K562 (cell line): ENCODE data around the gene COL9A3. TPM values are rescaled to one million over a fixed set of nuclear protein-coding genes. Genes with fewer than 3 reads are reported as not detected.

Source experiments
- CREB3L1 ChIP-seq: fragments of 450-650 bp; IDR thresholded peaks from 2 replicates; pipeline ENCODE4 v1.6.1; 2014; ENCODE audit warnings: low read depth, mild to moderate bottlenecking, moderate library complexity, borderline replicate concordance
- FOXA1 ChIP-seq: fragments of 450-650 bp; IDR thresholded peaks from 2 replicates; pipeline ENCODE4 v1.6.1; 2016; ENCODE audit warnings: mild to moderate bottlenecking, borderline replicate concordance
- MAFF ChIP-seq: IDR thresholded peaks from 2 replicates; pipeline ENCODE4 v1.6.1; 2012; ENCODE audit warnings: low read length, improper control_type of control experiment
- MED1 ChIP-seq: sonication (generic); formaldehyde crosslinking; IDR thresholded peaks from 2 replicates; pipeline ENCODE4 v1.8.1; 2023; ENCODE audit warnings: missing genetic modification reagents, borderline replicate concordance
- MXI1 ChIP-seq: IDR thresholded peaks from 2 replicates; pipeline ENCODE4 v1.6.1; 2011; ENCODE audit warnings: low read depth, mild to moderate bottlenecking, improper control_type of control experiment, low read length
- MYNN ChIP-seq, 2 experiments: sonication (generic); formaldehyde crosslinking in 1 of 2; IDR thresholded peaks; 2 replicates each; pipeline versions ENCODE4 v1.5.0 to v1.6.1; 2016 to 2020; ENCODE audit warnings: antibody characterized with exemption in 1 of 2, missing genetic modification reagents in 1 of 2
- NEUROD1 ChIP-seq: fragments of 150-350 bp; IDR thresholded peaks from 2 replicates; pipeline ENCODE4 v1.6.1; 2014; ENCODE audit warnings: borderline replicate concordance, low read length, low read depth; ENCODE audit not compliant: partially characterized antibody
- NKRF ChIP-seq: fragments of 450-650 bp; IDR thresholded peaks from 2 replicates; pipeline ENCODE4 v1.6.1; 2016; ENCODE audit warnings: borderline replicate concordance
- RERE ChIP-seq: sonication (generic); formaldehyde crosslinking; IDR thresholded peaks from 2 replicates; pipeline ENCODE4 v1.8.0; 2023; ENCODE audit warnings: missing genetic modification reagents, mild to moderate bottlenecking, borderline replicate concordance
- ZBTB8A ChIP-seq: fragments of 450-650 bp; IDR thresholded peaks from 2 replicates; pipeline ENCODE4 v1.6.1; 2018; ENCODE audit warnings: mild to moderate bottlenecking, moderate library complexity; ENCODE audit not compliant: partially characterized antibody
- ZNF76 ChIP-seq: fragments of 250-450 bp; sonication (Bioruptor Pico); IDR thresholded peaks from 2 replicates; pipeline ENCODE4 v1.4.0; 2020; ENCODE audit warnings: mild to moderate bottlenecking, moderate library complexity, borderline replicate concordance
- polyA plus RNA-seq, 8 experiments: library from polyadenylated mRNA; depleted of rRNA in 4 of 8; stranded (reverse) in 5 of 8; unstranded in 3 of 8; fragments of >200 nt; fragmentation: Nextera tagmentation in 2 of 8; fragmentation: Illumina TruSeq in 1 of 8; extraction: Ambion mirVana in 2 of 8; extraction: Trizol in 1 of 8; gene quantifications; 2 replicates each; pipeline versions ENCODE4 v1.2.1 to v1.2.3, GENCODE V29; 2011 to 2014; ENCODE audit warnings: inconsistent platforms in 1 of 8, missing spikeins in 1 of 8
- total RNA-seq, 7 experiments: library from RNA; depleted of rRNA in 6 of 7; stranded (reverse); fragments of >200 nt in 6 of 7; fragmentation: Illumina TruSeq in 2 of 7; extraction: Trizol in 2 of 7; gene quantifications; 2 replicates each; pipeline versions ENCODE4 v1.2.1 to v1.2.3, GENCODE V29; 2011 to 2021; ENCODE audit warnings: low replicate concordance in 1 of 7
- TF ChIP-seq, protein P1 (sequence below): IDR thresholded peaks from 2 replicates; pipeline ENCODE4 v1.6.1; 2011; ENCODE audit not compliant: insufficient read length; ENCODE audit errors: extremely low read depth
- TF ChIP-seq, protein P2 (sequence below): sonication (generic); formaldehyde crosslinking; IDR thresholded peaks from 2 replicates; pipeline ENCODE4 v1.8.1; 2023; ENCODE audit warnings: mild to moderate bottlenecking, missing genetic modification reagents

COL9A3 gene
- total and polyA plus RNA-seq, 9 of the 15 experiments (the other 6 are each of a cell fraction or from before 2014, with no cell fraction given): 0.14 to 3.6 (median 0.88) TPM; not detected in 1

GRCh38 chr20:62776035-62776691 is 40.7 kb upstream of the COL9A3 start (continued):
- TF ChIP-seq CREB3L1 (0 out of 2 replicates have a peak, but pooled peaks have one; percentile 11), NEUROD1 (no peak), RERE (CRISPR knock-in tag) (0 out of 2 replicates have a peak, but pooled peaks have one; percentile 69), MYNN (IDR thresholded peaks at IDR 0.05) (0 out of 2 replicates have a peak, but pooled peaks have one; percentile 12), MYNN (CRISPR knock-in tag; IDR thresholded peaks at IDR 0.05) (no peak), MED1 (CRISPR knock-in tag) (no peak), MXI1 (no peak), ZNF76 (CRISPR knock-in tag) (no peak), MAFF (no peak), FOXA1 (no peak), NKRF (0 out of 2 replicates have a peak, but pooled peaks have one; percentile 18), ZBTB8A (no peak)
- TF ChIP-seq, protein P1, sequence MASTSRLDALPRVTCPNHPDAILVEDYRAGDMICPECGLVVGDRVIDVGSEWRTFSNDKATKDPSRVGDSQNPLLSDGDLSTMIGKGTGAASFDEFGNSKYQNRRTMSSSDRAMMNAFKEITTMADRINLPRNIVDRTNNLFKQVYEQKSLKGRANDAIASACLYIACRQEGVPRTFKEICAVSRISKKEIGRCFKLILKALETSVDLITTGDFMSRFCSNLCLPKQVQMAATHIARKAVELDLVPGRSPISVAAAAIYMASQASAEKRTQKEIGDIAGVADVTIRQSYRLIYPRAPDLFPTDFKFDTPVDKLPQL: no peak
- TF ChIP-seq, protein P2, sequence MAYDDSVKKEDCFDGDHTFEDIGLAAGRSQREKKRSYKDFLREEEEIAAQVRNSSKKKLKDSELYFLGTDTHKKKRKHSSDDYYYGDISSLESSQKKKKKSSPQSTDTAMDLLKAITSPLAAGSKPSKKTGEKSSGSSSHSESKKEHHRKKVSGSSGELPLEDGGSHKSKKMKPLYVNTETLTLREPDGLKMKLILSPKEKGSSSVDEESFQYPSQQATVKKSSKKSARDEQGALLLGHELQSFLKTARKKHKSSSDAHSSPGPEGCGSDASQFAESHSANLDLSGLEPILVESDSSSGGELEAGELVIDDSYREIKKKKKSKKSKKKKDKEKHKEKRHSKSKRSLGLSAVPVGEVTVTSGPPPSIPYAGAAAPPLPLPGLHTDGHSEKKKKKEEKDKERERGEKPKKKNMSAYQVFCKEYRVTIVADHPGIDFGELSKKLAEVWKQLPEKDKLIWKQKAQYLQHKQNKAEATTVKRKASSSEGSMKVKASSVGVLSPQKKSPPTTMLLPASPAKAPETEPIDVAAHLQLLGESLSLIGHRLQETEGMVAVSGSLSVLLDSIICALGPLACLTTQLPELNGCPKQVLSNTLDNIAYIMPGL: 0 out of 2 replicates have a peak, but pooled peaks have one; percentile 37
